GM18526 (cell line): ENCODE results near the gene TTC32.

Experiments used
- POLR2A ChIP-seq: IDR thresholded peaks from 3 replicates; pipeline ENCODE4 v1.6.1; 2011; ENCODE audit not compliant: insufficient read length; ENCODE audit errors: extremely low read depth

Gene TTC32

GRCh38 chr2:19901442-19902215 is at the start of gene TTC32:
TTC32 (minus strand) TSS chr2:19901983; CDS start chr2:19901854, 129 bp downstream.
- peak; percentile 81 for TF ChIP-seq POLR2A

- TF ChIP-seq POLR2A = no peak
These were observed 47.3 kb upstream of the TTC32 start for GRCh38 chr2:19949071-19949470.

- no peak for TF ChIP-seq POLR2A
These were observed 45.6 kb upstream of the TTC32 start for GRCh38 chr2:19947184-19947940.

- TF ChIP-seq POLR2A = no peak
These were observed 42.5 kb upstream of the TTC32 start for GRCh38 chr2:19944205-19944845.

GRCh38 chr2:19943189-19943588 is 41.4 kb upstream of the TTC32 start:
- no peak for TF ChIP-seq POLR2A

GRCh38 chr2:19942199-19942598 is 40.4 kb upstream of the TTC32 start:
- TF ChIP-seq POLR2A = no peak

GRCh38 chr2:19937004-19937403 is 35.2 kb upstream of the TTC32 start:
- TF ChIP-seq POLR2A = no peak

- TF ChIP-seq POLR2A = no peak
These were observed 34.4 kb upstream of the TTC32 start for GRCh38 chr2:19936203-19936602.

- no peak for TF ChIP-seq POLR2A
These were observed 31.7 kb upstream of the TTC32 start for GRCh38 chr2:19933351-19933981.

GRCh38 chr2:19932928-19933327 is 31.1 kb upstream of the TTC32 start:
- TF ChIP-seq POLR2A = no peak

- no peak for TF ChIP-seq POLR2A
These were observed 27.4 kb upstream of the TTC32 start for GRCh38 chr2:19929226-19929625.

- no peak for TF ChIP-seq POLR2A
These were observed 14.7 kb upstream of the TTC32 start for GRCh38 chr2:19916385-19916950.

GRCh38 chr2:19914266-19914975 is 12.6 kb upstream of the TTC32 start:
- TF ChIP-seq POLR2A = no peak

GRCh38 chr2:19911808-19912509 is 10.2 kb upstream of the TTC32 start:
- TF ChIP-seq POLR2A = no peak

GRCh38 chr2:19902216-19902740 is 495 bp upstream of the TTC32 start:
- no peak for TF ChIP-seq POLR2A
